ENCODE results near the gene ADCY9. TPM values are rescaled to one million over a fixed set of nuclear protein-coding genes. Genes with fewer than 3 reads are reported as not detected.

ADCY9 gene
- total RNA-seq, 1 donor from 2014 or later = 30.4 TPM

DNA sequence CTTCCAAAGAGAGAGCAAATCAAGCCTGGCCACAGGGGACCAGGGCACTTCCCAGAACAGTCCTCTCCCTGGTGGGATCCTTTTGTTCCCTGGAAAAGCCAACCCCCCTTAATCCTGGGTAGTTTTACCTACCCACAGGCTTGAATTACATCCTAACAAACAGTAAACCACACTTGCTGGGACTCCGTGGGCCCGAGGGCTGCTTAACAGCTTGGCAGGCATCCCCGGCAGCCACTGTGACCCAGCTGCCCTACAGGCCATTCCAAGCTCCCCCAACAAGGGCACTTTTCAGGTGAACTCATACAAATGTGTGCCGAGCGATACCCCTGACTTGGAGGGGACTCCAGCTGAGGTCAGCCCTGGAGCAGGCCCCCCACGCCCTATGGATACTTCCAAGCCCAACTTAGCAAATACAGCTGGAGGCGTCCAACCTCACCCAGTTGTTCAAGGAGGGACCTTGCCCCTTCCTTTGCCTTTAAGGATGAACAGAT is 26.4 kb downstream of the ADCY9 start:
- no peak for DNase-seq
- H3K4me1 Mint-ChIP-seq (ENCODE audit: low read depth, unreplicated experiment) = peaks cover 5% of the 10 kb centered on the region
- H3K9me3 Mint-ChIP-seq (ENCODE audit: unreplicated experiment) = no peaks in the 10 kb centered on the region
- H3K4me3 Mint-ChIP-seq (ENCODE audit: unreplicated experiment) = no peak overlapping the region
- H3K27me3 Mint-ChIP-seq (ENCODE audit: unreplicated experiment) = no peaks in the 10 kb centered on the region
- TF ChIP-seq, protein P1, sequence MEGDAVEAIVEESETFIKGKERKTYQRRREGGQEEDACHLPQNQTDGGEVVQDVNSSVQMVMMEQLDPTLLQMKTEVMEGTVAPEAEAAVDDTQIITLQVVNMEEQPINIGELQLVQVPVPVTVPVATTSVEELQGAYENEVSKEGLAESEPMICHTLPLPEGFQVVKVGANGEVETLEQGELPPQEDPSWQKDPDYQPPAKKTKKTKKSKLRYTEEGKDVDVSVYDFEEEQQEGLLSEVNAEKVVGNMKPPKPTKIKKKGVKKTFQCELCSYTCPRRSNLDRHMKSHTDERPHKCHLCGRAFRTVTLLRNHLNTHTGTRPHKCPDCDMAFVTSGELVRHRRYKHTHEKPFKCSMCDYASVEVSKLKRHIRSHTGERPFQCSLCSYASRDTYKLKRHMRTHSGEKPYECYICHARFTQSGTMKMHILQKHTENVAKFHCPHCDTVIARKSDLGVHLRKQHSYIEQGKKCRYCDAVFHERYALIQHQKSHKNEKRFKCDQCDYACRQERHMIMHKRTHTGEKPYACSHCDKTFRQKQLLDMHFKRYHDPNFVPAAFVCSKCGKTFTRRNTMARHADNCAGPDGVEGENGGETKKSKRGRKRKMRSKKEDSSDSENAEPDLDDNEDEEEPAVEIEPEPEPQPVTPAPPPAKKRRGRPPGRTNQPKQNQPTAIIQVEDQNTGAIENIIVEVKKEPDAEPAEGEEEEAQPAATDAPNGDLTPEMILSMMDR (IDR thresholded peaks at IDR 0.05; ENCODE audit: partially characterized antibody, unreplicated experiment) = no peak
- no peak overlapping the region for H3K27ac Mint-ChIP-seq (ENCODE audit: unreplicated experiment)
- H3K36me3 Mint-ChIP-seq (ENCODE audit: unreplicated experiment) = no peaks in the 10 kb centered on the region

DNA sequence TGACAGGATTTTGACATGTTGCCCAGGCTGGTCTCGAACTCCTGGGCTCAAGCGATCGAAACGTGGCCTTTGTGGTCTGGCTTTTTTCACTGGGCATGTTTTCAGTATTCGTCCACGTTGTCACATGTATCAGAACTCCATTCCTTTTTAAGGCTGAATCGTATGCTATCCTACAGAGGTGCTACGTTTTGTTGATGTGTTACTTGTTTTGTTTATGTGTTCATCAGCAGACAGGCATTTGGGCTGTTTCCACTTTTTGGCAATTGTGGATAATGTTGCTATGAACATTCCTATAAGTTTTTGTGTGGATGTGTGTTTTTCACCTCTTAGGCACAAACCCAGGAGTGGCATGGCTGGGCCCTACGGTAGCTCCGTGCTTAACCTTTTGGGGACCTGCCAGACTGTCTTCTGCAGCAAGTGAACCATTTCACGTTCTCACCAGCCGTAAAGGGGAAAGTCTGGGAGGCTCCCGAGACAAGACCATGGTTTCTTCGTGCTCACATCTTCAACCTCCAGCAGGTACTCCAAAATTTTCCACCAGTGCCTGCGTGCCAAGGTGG is 26.9 kb downstream of the ADCY9 start:
- Mint-ChIP-seq H3K27me3 (ENCODE audit: unreplicated experiment) (no peaks in the 10 kb centered on the region), H3K36me3 (ENCODE audit: unreplicated experiment) (no peaks in the 10 kb centered on the region), H3K4me1 (ENCODE audit: low read depth, unreplicated experiment) (peaks cover 5% of the 10 kb centered on the region), H3K4me3 (ENCODE audit: unreplicated experiment) (no peak overlapping the region), H3K9me3 (ENCODE audit: unreplicated experiment) (no peaks in the 10 kb centered on the region), H3K27ac (ENCODE audit: unreplicated experiment) (no peak overlapping the region)
- TF ChIP-seq, protein P1 (IDR thresholded peaks at IDR 0.05; ENCODE audit: partially characterized antibody, unreplicated experiment) = no peak
- no peak for DNase-seq

DNA sequence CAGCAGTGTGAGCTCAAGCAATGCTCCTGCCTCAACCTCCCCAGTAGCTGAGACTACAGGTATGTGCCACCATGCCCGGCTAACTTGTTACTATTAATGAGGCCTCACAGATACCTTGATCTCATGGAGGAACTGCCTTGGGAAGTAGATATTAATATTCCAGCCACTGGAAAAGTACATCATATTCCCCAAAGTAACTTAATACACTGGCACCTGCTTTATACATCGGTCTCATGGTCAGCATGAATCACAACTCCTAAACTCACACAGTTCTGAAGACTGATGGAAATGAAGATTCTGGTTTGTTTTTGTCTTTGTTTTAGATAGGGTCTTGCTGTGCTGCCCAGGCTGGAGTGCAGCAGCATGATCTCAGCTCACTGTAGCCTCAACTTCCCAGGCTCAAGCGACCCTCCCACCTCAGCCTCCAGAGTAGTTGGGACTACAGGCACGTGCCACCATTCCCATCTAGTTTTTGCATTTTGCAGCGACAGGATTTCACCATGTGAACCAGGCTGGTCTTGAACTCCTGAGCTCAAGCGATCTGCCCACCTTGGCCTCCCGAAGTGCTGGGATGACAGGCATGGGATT is 28.2 kb downstream of the ADCY9 start:
- Mint-ChIP-seq H3K9me3 (ENCODE audit: unreplicated experiment) (no peaks in the 10 kb centered on the region), H3K27me3 (ENCODE audit: unreplicated experiment) (no peaks in the 10 kb centered on the region), H3K4me1 (ENCODE audit: low read depth, unreplicated experiment) (peaks cover 5% of the 10 kb centered on the region), H3K4me3 (ENCODE audit: unreplicated experiment) (no peak overlapping the region), H3K27ac (ENCODE audit: unreplicated experiment) (no peak overlapping the region), H3K36me3 (ENCODE audit: unreplicated experiment) (no peaks in the 10 kb centered on the region)
- DNase-seq = no peak
- TF ChIP-seq, protein P1 (IDR thresholded peaks at IDR 0.05; ENCODE audit: partially characterized antibody, unreplicated experiment) = no peak

DNA sequence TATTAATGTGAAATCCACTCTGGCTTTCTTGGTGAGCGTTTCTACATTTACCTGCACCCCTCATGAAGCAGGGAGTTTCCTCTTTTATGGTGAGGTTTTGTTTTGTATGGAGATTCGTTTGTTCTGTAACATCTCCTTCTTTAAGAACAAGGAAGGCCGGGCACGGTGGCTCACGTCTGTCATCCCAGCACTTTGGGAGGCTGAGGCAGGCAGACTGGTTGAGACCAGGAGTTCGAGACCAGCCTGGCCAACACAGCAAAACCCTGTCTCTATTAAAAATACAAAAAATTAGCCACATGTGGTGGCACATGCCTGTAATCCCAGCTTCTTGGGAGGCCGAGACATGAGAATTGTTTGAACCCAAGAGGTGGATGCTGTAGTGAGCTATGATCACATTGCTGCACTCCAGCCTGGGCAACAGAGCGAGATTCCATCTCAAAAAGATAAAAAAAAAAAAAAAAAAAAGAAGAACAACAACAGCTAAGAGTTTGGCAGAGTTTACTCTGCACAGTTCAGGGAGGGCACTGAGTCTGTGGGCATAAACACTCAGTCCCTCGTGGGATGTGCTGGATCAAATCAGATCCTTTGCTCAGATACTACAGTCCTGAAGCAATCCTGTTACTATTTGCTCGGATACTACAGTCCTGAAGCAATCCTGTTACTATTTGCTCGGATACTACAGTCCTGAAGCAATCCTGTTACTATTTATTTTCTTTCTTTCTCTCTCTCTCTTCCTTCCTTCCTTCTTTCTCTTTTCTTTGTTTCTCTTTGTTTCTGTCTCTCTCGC is 28.9 kb downstream of the ADCY9 start:
- DNase-seq = no peak
- TF ChIP-seq, protein P1 (IDR thresholded peaks at IDR 0.05; ENCODE audit: partially characterized antibody, unreplicated experiment) = no peak
- Mint-ChIP-seq H3K4me3 (ENCODE audit: unreplicated experiment) (no peak overlapping the region), H3K27ac (ENCODE audit: unreplicated experiment) (no peak overlapping the region), H3K27me3 (ENCODE audit: unreplicated experiment) (no peaks in the 10 kb centered on the region), H3K9me3 (ENCODE audit: unreplicated experiment) (no peaks in the 10 kb centered on the region), H3K36me3 (ENCODE audit: unreplicated experiment) (no peaks in the 10 kb centered on the region), H3K4me1 (ENCODE audit: low read depth, unreplicated experiment) (peaks cover 10% of the 10 kb centered on the region)

DNA sequence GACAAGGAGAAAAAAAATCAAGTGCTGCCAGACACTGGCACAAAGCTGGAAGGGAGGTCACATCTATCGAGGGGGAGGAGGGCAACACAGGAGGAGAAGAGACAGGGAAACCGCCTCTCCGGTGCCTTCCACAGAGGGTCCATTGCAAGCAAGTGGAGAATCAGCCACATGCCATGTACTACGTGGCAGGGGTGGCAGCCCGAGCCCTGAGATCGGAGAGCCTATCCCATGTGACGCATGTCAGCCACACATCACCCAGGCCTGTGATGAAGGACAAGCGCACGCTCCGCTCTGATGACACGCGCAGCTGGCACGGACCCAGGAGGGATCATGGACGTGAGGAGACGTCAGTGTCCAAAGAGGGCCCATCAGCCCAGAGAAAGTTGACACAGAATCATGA is 30.1 kb downstream of the ADCY9 start:
- TF ChIP-seq, protein P1 (IDR thresholded peaks at IDR 0.05; ENCODE audit: partially characterized antibody, unreplicated experiment) = no peak
- DNase-seq = no peak
- Mint-ChIP-seq H3K4me3 (ENCODE audit: unreplicated experiment) (no peak overlapping the region), H3K27ac (ENCODE audit: unreplicated experiment) (no peak overlapping the region), H3K9me3 (ENCODE audit: unreplicated experiment) (peaks cover 5% of the 10 kb centered on the region), H3K4me1 (ENCODE audit: low read depth, unreplicated experiment) (peaks cover 17% of the 10 kb centered on the region), H3K27me3 (ENCODE audit: unreplicated experiment) (peaks cover 4% of the 10 kb centered on the region), H3K36me3 (ENCODE audit: unreplicated experiment) (no peaks in the 10 kb centered on the region)
